Measurements from ENCODE around the gene BTBD18. TPM values are rescaled to one million over a fixed set of nuclear protein-coding genes. Genes with fewer than 3 reads are reported as not detected.

The BTBD18 gene
- total RNA-seq = not detected
- long read RNA-seq = 0 reads

DNA sequence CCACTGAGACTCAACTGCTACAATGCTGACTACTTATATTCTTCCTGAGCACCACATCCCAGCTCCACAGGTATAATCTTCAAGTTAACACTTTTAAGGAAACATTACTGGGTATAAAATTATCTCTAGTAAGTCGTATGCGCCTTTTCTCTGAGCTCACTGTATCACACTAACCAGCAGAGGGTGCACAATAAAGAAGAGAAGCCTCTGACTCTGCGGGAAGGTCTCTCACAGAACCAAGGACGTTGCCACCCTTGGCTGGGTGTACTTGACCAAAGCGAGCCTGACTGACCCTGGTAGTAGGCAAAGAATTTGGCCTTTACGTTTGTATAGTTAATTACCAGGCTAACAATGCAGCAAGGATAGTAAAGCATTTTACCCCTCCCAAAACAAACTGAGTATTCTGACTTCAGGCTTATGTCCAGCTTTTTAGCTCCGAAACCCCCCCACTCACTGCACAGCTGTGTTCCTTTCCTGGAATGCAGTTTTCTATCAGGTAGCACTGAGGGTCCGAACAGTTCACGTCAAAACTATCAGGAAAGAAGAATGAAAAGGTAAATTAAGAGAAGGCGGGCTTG lies at the start of gene BTBD18:
Gene BTBD18, minus strand, starts transcription at position 144 of the 578 bp plus-strand sequence. CDS start 631 bp downstream, outside the sequence.
- DNase-seq = no peak
- peaks cover 7% of the 10 kb centered on the region for H3K4me1 ChIP-seq
- H3K4me3 ChIP-seq = no peak within 1 kb of the TSS
- peaks cover 5% of the 10 kb centered on the region for H3K36me3 ChIP-seq
- H3K27me3 ChIP-seq (ENCODE audit: low read depth) = no peaks in the 10 kb centered on the region
- peak; percentile 71 for TF ChIP-seq CTCF (IDR thresholded peaks at IDR 0.05; ENCODE audit: borderline replicate concordance)
- no peaks in the 10 kb centered on the region for H3K9me3 ChIP-seq (replicated peaks)
- peak within 1 kb of the TSS; percentile 58 for H3K27ac ChIP-seq (replicated peaks)
- intact Hi-C loops (cut with micrococcal nuclease) = no loop called here

DNA sequence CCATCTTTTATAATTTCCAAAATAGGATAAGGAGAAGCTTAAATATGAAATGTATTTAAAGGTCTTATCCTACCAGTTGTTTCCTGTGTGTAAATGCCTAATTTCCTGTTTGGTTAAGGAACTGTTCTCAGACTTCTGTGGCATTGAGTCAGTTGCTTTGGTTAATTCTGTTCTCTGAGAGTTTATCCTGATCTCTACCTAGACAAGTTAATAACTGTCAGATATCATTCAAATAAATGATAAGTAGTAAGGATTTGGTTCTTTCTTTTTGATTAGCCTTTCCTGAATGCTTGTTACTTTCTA lies 49.5 kb upstream of the BTBD18 start:
- peaks cover 82% of the 10 kb centered on the region for H3K4me1 ChIP-seq

GRCh38 chr11:57800444-57801182 lies 49.0 kb upstream of the BTBD18 start:
- intact Hi-C loops (cut with micrococcal nuclease) = loop anchor here (5.0 kb wide), 1 partner anchor 58 kb away; the partner anchor contains the start of gene SELENOH
- H3K36me3 ChIP-seq = peaks cover 73% of the 10 kb centered on the region
- peak overlapping the region; percentile 84 for H3K27ac ChIP-seq (replicated peaks)
- peak; percentile 92 for TF ChIP-seq CTCF (IDR thresholded peaks at IDR 0.05; ENCODE audit: borderline replicate concordance)
- DNase-seq = no peak
- H3K4me1 ChIP-seq = peaks cover 83% of the 10 kb centered on the region
- H3K4me3 ChIP-seq = peak overlapping the region; percentile 5
- H3K27me3 ChIP-seq (ENCODE audit: low read depth) = no peaks in the 10 kb centered on the region
- no peaks in the 10 kb centered on the region for H3K9me3 ChIP-seq (replicated peaks)

More for the DNA sequence above, 49.5 kb upstream of the BTBD18 start:
- Histone ChIP-seq H3K36me3 (peaks cover 72% of the 10 kb centered on the region), H3K27ac (replicated peaks) (peak overlapping the region; percentile 84), H3K27me3 (ENCODE audit: low read depth) (no peaks in the 10 kb centered on the region), H3K9me3 (replicated peaks) (no peaks in the 10 kb centered on the region), H3K4me3 (peak overlapping the region; percentile 5)
- intact Hi-C loops (cut with micrococcal nuclease) = loop anchor here (5.0 kb wide), 1 partner anchor 59 kb away; the partner anchor contains the start of gene SELENOH
- DNase-seq = no peak
- no peak for TF ChIP-seq CTCF (IDR thresholded peaks at IDR 0.05; ENCODE audit: borderline replicate concordance)

- no peak for DNase-seq
These were observed 47.4 kb upstream of the BTBD18 start for GRCh38 chr11:57798905-57799559.

More at GRCh38 chr11:57798905-57799559, 47.4 kb upstream of the BTBD18 start:
- Histone ChIP-seq H3K4me3 (peak overlapping the region; percentile 3), H3K27me3 (ENCODE audit: low read depth) (no peaks in the 10 kb centered on the region), H3K36me3 (peaks cover 73% of the 10 kb centered on the region), H3K9me3 (replicated peaks) (no peaks in the 10 kb centered on the region), H3K27ac (replicated peaks) (peak overlapping the region; percentile 84), H3K4me1 (peaks cover 87% of the 10 kb centered on the region)
- no peak for TF ChIP-seq CTCF (IDR thresholded peaks at IDR 0.05; ENCODE audit: borderline replicate concordance)
- intact Hi-C loops (cut with micrococcal nuclease) = loop anchor here (5.0 kb wide), 1 partner anchor 37 kb away; the partner anchor contains the start of gene CTNND1

Measured in left ventricle myocardium inferior (tissue), 1 donor.